T-helper 22 cell (primary cell): ENCODE measurements around the gene RPUSD2.
"Not testable (repeated sequence)": the region's sequence is repeated elsewhere in the genome, so short reads cannot be mapped to it uniquely, and the experiment has no call there.

Experiments
- DNase-seq: peaks from one replicate; pipeline ENCODE4 v3.0.0-alpha.2; 2020; ENCODE audit warnings: low read depth

Gene RPUSD2

DNA sequence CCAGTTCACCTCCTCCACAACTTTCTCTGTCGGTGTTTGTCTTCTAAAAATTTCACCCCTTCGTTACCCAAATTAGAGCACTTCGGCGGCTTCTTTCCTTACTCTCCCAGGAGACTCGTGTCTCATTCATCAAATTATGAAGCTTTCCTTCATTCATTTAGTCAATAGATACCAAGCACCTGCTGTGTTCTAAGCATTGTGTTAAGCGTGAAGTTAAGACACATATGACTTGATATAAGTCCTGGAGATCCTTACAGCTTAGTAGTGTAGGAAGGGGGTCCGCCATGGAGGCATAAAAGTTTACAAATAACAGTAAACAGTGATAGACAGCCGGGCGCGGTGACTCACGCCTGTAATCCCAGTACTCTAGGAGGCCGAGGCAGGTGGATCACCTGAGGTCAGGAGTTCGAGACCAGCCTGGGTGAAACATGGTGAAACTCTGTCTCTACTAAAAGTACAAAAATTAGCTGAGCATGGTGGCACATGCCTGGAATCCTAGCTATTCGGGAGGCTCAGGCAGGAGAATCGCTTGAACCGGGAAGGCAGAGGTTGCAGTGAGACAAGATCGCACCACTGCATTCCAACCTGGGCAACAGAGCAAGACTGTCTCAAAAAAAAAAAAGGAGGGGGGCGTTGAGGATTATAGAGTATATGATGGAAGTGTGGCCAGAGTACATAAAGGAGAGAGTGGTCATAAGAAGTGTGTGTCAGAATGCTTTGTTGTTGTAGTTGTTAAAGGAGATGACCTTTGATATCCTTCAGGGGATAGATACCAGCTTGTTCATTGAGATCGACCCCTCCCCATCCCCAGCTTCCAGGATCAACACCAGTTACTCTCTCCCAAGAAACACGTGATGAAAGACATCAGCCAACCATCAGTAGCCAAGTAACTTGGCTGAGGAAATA is 3.5 kb upstream of the RPUSD2 start:
- DNase-seq = no peak

GRCh38 chr15:40567111-40567510 is 2.0 kb upstream of the RPUSD2 start:
- no peak for DNase-seq

DNA sequence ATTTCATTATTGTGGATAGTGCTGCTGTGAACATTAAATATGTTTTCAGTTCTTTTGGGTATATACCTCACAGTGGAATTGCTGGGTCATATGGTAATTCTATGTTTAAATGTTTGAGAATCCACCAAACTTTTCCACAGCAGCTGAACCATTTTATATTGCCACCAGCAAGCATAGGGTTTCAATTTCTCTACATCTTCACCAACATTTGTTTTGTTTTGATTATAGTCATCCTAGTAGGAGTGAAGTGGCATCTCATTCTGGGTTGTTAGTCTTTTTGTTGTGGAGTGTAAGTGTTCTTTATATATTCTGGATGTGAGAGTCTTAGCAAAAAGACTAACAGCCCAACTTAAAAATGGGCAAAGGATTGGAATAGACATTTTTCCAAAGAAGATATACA is 6.0 kb downstream of the RPUSD2 start:
- no peak for DNase-seq

GRCh38 chr15:40576914-40577313 is 7.8 kb downstream of the RPUSD2 start:
- not testable (repeated sequence) for DNase-seq

DNA sequence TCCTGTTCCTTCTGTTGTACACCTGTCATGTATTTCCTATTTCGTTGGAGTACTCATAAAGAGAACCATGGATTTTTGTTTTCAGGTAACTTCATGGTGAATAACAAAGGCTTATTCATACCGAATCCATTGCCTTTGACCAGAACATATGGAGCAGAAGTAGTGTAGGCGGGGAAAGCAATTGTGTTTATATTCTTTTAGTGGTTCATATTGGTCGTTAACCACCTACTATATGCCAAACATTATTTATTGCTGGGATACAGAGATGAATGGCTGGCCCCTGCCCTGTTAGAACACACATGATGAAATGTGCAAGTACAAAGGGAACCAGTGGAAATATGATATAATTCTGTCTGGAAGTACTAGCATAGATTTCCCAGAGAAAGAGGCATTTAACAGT is 9.8 kb downstream of the RPUSD2 start:
- no peak for DNase-seq

- not testable (repeated sequence) for DNase-seq
Measured at GRCh38 chr15:40581796-40582195, 12.7 kb downstream of the RPUSD2 start.

DNA sequence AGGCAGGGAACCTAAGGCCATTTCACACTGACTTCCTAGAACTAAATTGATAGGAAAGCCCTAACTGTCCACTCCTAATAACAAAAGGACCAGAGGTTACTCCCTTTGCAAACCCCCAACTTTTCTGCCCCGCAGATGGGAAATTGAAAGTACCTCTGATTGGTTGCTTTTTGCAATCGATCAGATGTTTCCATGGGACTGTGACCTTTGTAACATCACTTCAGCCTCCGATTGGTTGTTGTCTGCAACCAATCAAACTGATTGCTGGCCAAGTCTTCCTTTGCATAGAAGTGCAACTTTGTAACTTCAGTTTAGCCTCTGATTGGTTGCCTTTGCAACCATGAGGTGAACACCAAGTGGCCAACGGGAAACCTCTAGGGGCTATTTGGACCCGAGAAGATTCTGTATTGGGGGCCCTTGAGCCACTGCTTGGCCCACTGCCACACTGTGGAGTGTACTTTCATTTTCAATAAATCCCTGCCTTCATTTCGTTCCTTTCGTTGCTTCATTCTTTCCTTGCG is 13.7 kb downstream of the RPUSD2 start:
- DNase-seq = no peak

- no peak for DNase-seq
Measured at GRCh38 chr15:40584191-40584590, 15.1 kb downstream of the RPUSD2 start.

DNA sequence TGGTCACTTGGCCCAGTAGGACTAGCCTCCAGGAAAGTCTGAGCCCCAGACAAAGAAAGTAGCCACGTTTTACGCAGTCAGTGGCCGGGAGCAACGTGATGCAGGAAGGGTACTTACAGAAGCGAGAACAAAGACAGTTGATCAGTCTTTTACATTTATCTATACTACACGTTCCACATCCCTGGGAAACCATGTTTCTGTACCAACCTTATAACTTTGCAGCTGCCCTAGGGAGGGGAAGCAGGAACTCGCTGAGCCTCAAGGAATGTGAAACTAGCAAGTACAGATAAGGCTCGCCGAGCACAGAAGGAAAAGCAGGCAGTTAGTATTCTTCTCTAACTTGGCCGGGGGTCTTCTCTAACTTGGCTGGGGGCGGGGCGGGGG is 21.6 kb downstream of the RPUSD2 start:
- DNase-seq = no peak

DNA sequence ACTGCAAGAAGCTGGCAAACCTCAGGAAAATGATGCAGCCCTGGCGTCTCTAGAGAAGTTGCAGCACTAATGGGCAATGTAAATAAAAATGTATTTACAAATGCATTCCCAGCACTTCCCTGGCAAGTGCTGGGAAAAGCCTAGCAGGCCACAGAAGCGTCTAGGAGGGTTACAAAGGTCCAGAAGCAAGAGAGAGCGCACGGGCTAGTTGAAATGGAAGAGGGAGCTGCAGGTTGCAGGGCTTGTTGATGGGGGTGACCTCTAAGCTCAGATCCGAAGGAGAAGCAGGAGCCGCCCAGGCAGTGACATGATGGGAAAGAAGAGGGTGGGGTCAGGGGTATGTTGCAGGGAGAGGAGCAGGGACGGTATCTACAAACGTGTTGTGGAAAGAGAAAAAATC is 22.3 kb downstream of the RPUSD2 start:
- DNase-seq = no peak

- no peak for DNase-seq
Measured at GRCh38 chr15:40593165-40593564, 24.1 kb downstream of the RPUSD2 start.

- DNase-seq = peak; percentile 68
Measured at GRCh38 chr15:40593588-40594428, 24.7 kb downstream of the RPUSD2 start, which contains the start of gene KNL1. Gene KNL1, plus strand, starts transcription at chr15:40594249. Its CDS starts 8,683 bp downstream, at chr15:40602932.

- DNase-seq = no peak
Measured at GRCh38 chr15:40594429-40594836, 25.3 kb downstream of the RPUSD2 start.

- no peak for DNase-seq
Measured at GRCh38 chr15:40595219-40595618, 26.1 kb downstream of the RPUSD2 start.

GRCh38 chr15:40595773-40596172 is 26.7 kb downstream of the RPUSD2 start:
- no peak for DNase-seq

DNA sequence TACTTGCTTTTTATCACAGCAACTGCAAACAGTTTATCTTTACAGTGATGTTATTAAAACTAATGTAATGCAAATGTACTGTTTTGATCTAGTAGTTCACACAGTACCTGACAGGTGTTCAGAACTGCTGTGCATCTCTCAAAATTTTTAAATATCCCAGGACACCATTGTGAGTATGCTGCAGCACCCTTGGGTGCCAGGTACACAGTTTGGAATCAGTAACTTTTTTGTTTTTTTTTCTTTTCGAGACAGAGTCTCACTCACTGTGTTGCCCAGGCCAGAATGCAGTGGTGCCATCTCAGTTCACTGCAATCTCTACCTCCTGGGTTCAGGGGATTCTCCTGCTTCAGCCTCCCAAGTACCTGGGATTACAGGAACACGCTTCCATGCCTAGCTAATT is 27.9 kb downstream of the RPUSD2 start:
- DNase-seq = no peak

- no peak for DNase-seq
Measured at GRCh38 chr15:40598126-40598525, 29.0 kb downstream of the RPUSD2 start.

DNA sequence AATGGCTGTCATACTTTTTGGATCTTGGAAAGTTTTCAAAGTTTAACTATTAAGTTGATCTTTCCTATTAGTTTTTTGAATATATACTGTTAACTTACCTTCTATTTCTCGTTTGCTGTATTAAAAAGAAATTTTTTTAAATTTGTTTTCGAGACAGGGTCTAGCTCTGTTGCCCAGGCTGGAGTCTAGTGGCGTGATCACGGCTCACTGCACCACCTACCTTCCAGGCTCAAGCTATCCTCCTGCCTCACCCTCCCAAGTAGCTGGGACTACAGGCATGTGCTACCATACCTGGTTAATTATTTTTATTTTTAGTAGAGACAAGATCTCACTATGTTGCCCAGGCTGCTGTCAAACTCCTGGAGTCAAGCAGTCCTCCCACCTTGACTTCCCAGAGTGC is 29.6 kb downstream of the RPUSD2 start:
- DNase-seq = no peak

- DNase-seq = no peak
Measured at GRCh38 chr15:40600956-40601355, 31.9 kb downstream of the RPUSD2 start.

GRCh38 chr15:40603935-40604334 is 34.8 kb downstream of the RPUSD2 start:
- DNase-seq = no peak

- DNase-seq = no peak
Measured at GRCh38 chr15:40613080-40613479, 44.0 kb downstream of the RPUSD2 start.

- no peak for DNase-seq
Measured at GRCh38 chr15:40618023-40618422, 48.9 kb downstream of the RPUSD2 start.

DNA sequence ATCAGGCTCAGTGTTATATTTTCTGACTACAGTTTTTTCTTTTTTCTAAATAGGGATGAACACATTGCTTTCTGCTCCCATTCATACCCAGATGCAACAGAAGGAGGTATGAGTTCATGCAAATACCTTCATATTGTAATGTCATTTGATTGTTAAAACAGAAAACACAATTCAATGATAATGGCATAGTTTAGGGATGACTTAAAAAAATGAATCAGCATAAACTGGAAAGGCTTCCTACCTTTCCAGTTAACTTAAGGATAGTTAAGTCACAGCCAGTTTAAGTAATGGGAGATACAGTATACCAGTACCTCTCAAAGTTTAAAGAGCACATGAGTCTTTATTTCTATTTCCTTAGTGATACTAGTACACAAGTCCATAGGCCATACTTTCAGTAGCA is 49.8 kb downstream of the RPUSD2 start:
- no peak for DNase-seq
